ENCODE data around the gene PRELP. TPM values are rescaled to one million over a fixed set of nuclear protein-coding genes. Genes with fewer than 3 reads are reported as not detected.

PRELP gene
- total RNA-seq, 2 experiments from 2014 or later = not detected

- Mint-ChIP-seq H3K36me3 (no peaks in the 10 kb centered on the region), H3K27ac (no peak overlapping the region), H3K27me3 (no peaks in the 10 kb centered on the region), H3K9me3 (no peaks in the 10 kb centered on the region), H3K4me1 (no peaks in the 10 kb centered on the region), H3K4me3 (no peak overlapping the region)
- ATAC-seq (ENCODE audit: low read depth) (no peak), DNase-seq (no peak)
- POLR2A ChIA-PET = no interaction called here
These were observed 45.6 kb downstream of the PRELP start for GRCh38 chr1:203521074-203521794.

GRCh38 chr1:203521812-203522211, 46.2 kb downstream of the PRELP start:
- ATAC-seq (ENCODE audit: low read depth) = no peak
- H3K27ac Mint-ChIP-seq = no peak overlapping the region
- POLR2A ChIA-PET = no interaction called here
- H3K9me3 Mint-ChIP-seq = no peaks in the 10 kb centered on the region
- no peaks in the 10 kb centered on the region for H3K36me3 Mint-ChIP-seq
- no peaks in the 10 kb centered on the region for H3K4me1 Mint-ChIP-seq
- no peak overlapping the region for H3K4me3 Mint-ChIP-seq
- DNase-seq = no peak
- H3K27me3 Mint-ChIP-seq = no peaks in the 10 kb centered on the region

- Mint-ChIP-seq H3K4me3 (no peak overlapping the region), H3K4me1 (no peaks in the 10 kb centered on the region), H3K27me3 (no peaks in the 10 kb centered on the region), H3K36me3 (no peaks in the 10 kb centered on the region), H3K27ac (no peak overlapping the region), H3K9me3 (no peaks in the 10 kb centered on the region)
- ATAC-seq (ENCODE audit: low read depth) = no peak
- POLR2A ChIA-PET = no interaction called here
- no peak for DNase-seq
These were observed 46.6 kb downstream of the PRELP start for GRCh38 chr1:203522237-203522636.

GRCh38 chr1:203523667-203524066, 48.1 kb downstream of the PRELP start:
- Mint-ChIP-seq H3K4me3 (no peak overlapping the region), H3K27ac (no peak overlapping the region), H3K27me3 (no peaks in the 10 kb centered on the region), H3K36me3 (no peaks in the 10 kb centered on the region), H3K4me1 (peaks cover 3% of the 10 kb centered on the region), H3K9me3 (no peaks in the 10 kb centered on the region)
- ATAC-seq (ENCODE audit: low read depth) (no peak), DNase-seq (no peak)
- POLR2A ChIA-PET = no interaction called here

- Mint-ChIP-seq H3K4me1 (peaks cover 8% of the 10 kb centered on the region), H3K27me3 (no peaks in the 10 kb centered on the region), H3K4me3 (no peak overlapping the region), H3K36me3 (no peaks in the 10 kb centered on the region), H3K27ac (no peak overlapping the region), H3K9me3 (no peaks in the 10 kb centered on the region)
- DNase-seq (no peak), ATAC-seq (ENCODE audit: low read depth) (no peak)
- POLR2A ChIA-PET = no interaction called here
These were observed 48.5 kb downstream of the PRELP start for GRCh38 chr1:203524152-203524551.

GRCh38 chr1:203524824-203525223, 49.2 kb downstream of the PRELP start:
- peaks cover 10% of the 10 kb centered on the region for H3K4me1 Mint-ChIP-seq
- POLR2A ChIA-PET = no interaction called here
- H3K27ac Mint-ChIP-seq = no peak overlapping the region
- no peak overlapping the region for H3K4me3 Mint-ChIP-seq
- DNase-seq (no peak), ATAC-seq (ENCODE audit: low read depth) (no peak)
- H3K27me3 Mint-ChIP-seq = peaks cover under 1% of the 10 kb centered on the region
- H3K36me3 Mint-ChIP-seq = no peaks in the 10 kb centered on the region
- H3K9me3 Mint-ChIP-seq = no peaks in the 10 kb centered on the region

- Mint-ChIP-seq H3K4me3 (no peak overlapping the region), H3K27ac (no peak overlapping the region), H3K9me3 (no peaks in the 10 kb centered on the region), H3K27me3 (peaks cover 3% of the 10 kb centered on the region), H3K36me3 (no peaks in the 10 kb centered on the region), H3K4me1 (peaks cover 12% of the 10 kb centered on the region)
- DNase-seq = no peak
- POLR2A ChIA-PET = no interaction called here
- no peak for ATAC-seq (ENCODE audit: low read depth)
These were observed 50.1 kb downstream of the PRELP start for GRCh38 chr1:203525685-203526084.

- no peaks in the 10 kb centered on the region for H3K9me3 Mint-ChIP-seq
- DNase-seq (no peak), ATAC-seq (ENCODE audit: low read depth) (no peak)
- peaks cover 4% of the 10 kb centered on the region for H3K27me3 Mint-ChIP-seq
- H3K36me3 Mint-ChIP-seq = no peaks in the 10 kb centered on the region
- no peak overlapping the region for H3K4me3 Mint-ChIP-seq
- POLR2A ChIA-PET = no interaction called here
- H3K27ac Mint-ChIP-seq = no peak overlapping the region
- H3K4me1 Mint-ChIP-seq = peaks cover 12% of the 10 kb centered on the region
These were observed 50.5 kb downstream of the PRELP start for GRCh38 chr1:203526130-203526529.

- no peak overlapping the region for H3K27ac Mint-ChIP-seq
- no peak for ATAC-seq (ENCODE audit: low read depth)
- DNase-seq = no peak
- no peaks in the 10 kb centered on the region for H3K9me3 Mint-ChIP-seq
- H3K4me3 Mint-ChIP-seq = no peak overlapping the region
- peaks cover 12% of the 10 kb centered on the region for H3K4me1 Mint-ChIP-seq
- POLR2A ChIA-PET = no interaction called here
- peaks cover 4% of the 10 kb centered on the region for H3K27me3 Mint-ChIP-seq
- H3K36me3 Mint-ChIP-seq = no peaks in the 10 kb centered on the region
These were observed 51.0 kb downstream of the PRELP start for GRCh38 chr1:203526572-203526971.

GRCh38 chr1:203527013-203527412, 51.4 kb downstream of the PRELP start:
- ATAC-seq (ENCODE audit: low read depth) (no peak), DNase-seq (no peak)
- H3K36me3 Mint-ChIP-seq = no peaks in the 10 kb centered on the region
- POLR2A ChIA-PET = no interaction called here
- H3K27ac Mint-ChIP-seq = peak overlapping the region; percentile 45
- H3K27me3 Mint-ChIP-seq = peaks cover 4% of the 10 kb centered on the region
- peaks cover 12% of the 10 kb centered on the region for H3K4me1 Mint-ChIP-seq
- no peaks in the 10 kb centered on the region for H3K9me3 Mint-ChIP-seq
- H3K4me3 Mint-ChIP-seq = no peak overlapping the region

GRCh38 chr1:203528063-203528462, 52.5 kb downstream of the PRELP start:
- ATAC-seq (ENCODE audit: low read depth) (no peak), DNase-seq (no peak)
- H3K27me3 Mint-ChIP-seq = peaks cover 5% of the 10 kb centered on the region
- H3K4me1 Mint-ChIP-seq = peaks cover 12% of the 10 kb centered on the region
- POLR2A ChIA-PET = no interaction called here
- no peaks in the 10 kb centered on the region for H3K9me3 Mint-ChIP-seq
- H3K4me3 Mint-ChIP-seq = no peak overlapping the region
- H3K27ac Mint-ChIP-seq = no peak overlapping the region
- no peaks in the 10 kb centered on the region for H3K36me3 Mint-ChIP-seq

GRCh38 chr1:203528976-203529835, 53.6 kb downstream of the PRELP start:
- ATAC-seq (ENCODE audit: low read depth) (no peak), DNase-seq (no peak)
- Mint-ChIP-seq H3K9me3 (no peaks in the 10 kb centered on the region), H3K4me3 (no peak overlapping the region), H3K27me3 (peaks cover 8% of the 10 kb centered on the region), H3K36me3 (no peaks in the 10 kb centered on the region), H3K27ac (peak overlapping the region; percentile 59), H3K4me1 (peaks cover 12% of the 10 kb centered on the region)
- POLR2A ChIA-PET = no interaction called here

- Mint-ChIP-seq H3K27ac (no peak overlapping the region), H3K36me3 (no peaks in the 10 kb centered on the region), H3K9me3 (no peaks in the 10 kb centered on the region), H3K27me3 (peaks cover 8% of the 10 kb centered on the region), H3K4me3 (no peak overlapping the region), H3K4me1 (peaks cover 12% of the 10 kb centered on the region)
- ATAC-seq (ENCODE audit: low read depth) (no peak), DNase-seq (no peak)
- POLR2A ChIA-PET = interaction anchor here (0.5 kb wide), 1 partner anchor 523 kb away, joined by 3 read pairs; no protein-coding TSS in a partner anchor
These were observed 55.5 kb downstream of the PRELP start for GRCh38 chr1:203531063-203531462.

GRCh38 chr1:203534012-203534411, 58.4 kb downstream of the PRELP start:
- Mint-ChIP-seq H3K36me3 (no peaks in the 10 kb centered on the region), H3K27ac (no peak overlapping the region), H3K27me3 (peaks cover 8% of the 10 kb centered on the region), H3K9me3 (no peaks in the 10 kb centered on the region), H3K4me1 (peaks cover 5% of the 10 kb centered on the region), H3K4me3 (no peak overlapping the region)
- ATAC-seq (ENCODE audit: low read depth) = no peak
- POLR2A ChIA-PET = no interaction called here
- no peak for DNase-seq
